AG04450 (cell line): ENCODE results near the gene EFCAB5. TPM values are rescaled to one million over a fixed set of nuclear protein-coding genes. Genes with fewer than 3 reads are reported as not detected.

Experiments
- CTCF ChIA-PET: fragments of 300-600, 350-600 bp; formaldehyde crosslinking; extraction: SDS; loops from one replicate; lab custom pipeline; 2022; ENCODE audit warnings: antibody characterized with exemption, inconsistent platforms; lab: Charles Lee
- POLR2A ChIA-PET: fragments of 350-600 bp; formaldehyde crosslinking; extraction: SDS; loops from one replicate; lab custom pipeline; 2021; ENCODE audit warnings: antibody characterized with exemption, inconsistent platforms; lab: Yijun Ruan, JAX
- DNase-seq: peaks from one replicate; pipeline ENCODE4 v3.0.0-alpha.2; 2011; ENCODE audit warnings: low read depth, low spot score
- H3K27ac ChIP-seq: one replicate; pipeline ENCODE4 v1.5.1; 2012; ENCODE audit warnings: low read depth, low read length, control low read depth
- H3K27me3 ChIP-seq: one replicate; pipeline ENCODE4 v1.6.0; 2012; ENCODE audit warnings: low read length; ENCODE audit not compliant: control insufficient read depth, insufficient read depth
- H3K4me3 ChIP-seq: 2 replicates; pipeline ENCODE4 v1.5.1; 2011; ENCODE audit warnings: mild to moderate bottlenecking, low read depth, low read length, control low read depth
- H3K9me3 ChIP-seq: 2 replicates; pipeline ENCODE4 v1.5.1; 2012; ENCODE audit warnings: low read length; ENCODE audit not compliant: control insufficient read depth, insufficient read depth
- polyA plus RNA-seq: library from polyadenylated mRNA; depleted of rRNA; stranded (reverse); fragments of >200 nt; gene quantifications from 2 replicates; pipeline ENCODE4 v1.2.3, GENCODE V29; 2011; rRNA removed
- small RNA-seq: library from RNA; depleted of rRNA; stranded (forward); fragments of <200 nt; gene quantifications from one replicate; pipeline ENCODE3, GENCODE V24; 2012; ENCODE audit warnings: low read depth; ENCODE audit not compliant: insufficient read length
- TF ChIP-seq, protein P1 (sequence below): IDR thresholded peaks from 2 replicates; pipeline ENCODE4 v1.5.1; 2011; ENCODE audit warnings: low read depth, low read length, control low read depth, inconsistent platforms

EFCAB5 gene
- polyA plus RNA-seq, 1 experiment, result 0.24 TPM

DNA sequence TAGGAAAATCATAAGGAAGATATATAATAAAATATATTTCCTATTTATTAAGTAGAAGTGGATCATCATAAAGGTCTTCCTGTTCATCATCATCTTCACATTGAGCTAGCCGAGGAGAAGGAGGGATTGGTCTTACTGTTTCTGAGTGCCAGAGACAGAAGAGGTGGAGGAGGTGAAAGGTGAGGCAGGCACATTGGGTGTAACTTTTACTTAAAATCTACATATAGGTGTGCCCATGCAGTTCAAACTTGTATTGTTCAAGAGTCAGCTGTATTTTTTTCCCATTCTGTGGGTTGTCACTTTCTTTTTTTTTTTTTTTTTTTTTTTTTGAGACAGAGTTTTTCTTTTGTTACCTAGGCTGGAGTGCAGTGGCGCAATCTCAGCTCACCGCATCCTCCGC, 210.0 kb downstream of the EFCAB5 start:
- H3K27ac ChIP-seq, result no peak overlapping the region
- H3K9me3 ChIP-seq, result no peaks in the 10 kb centered on the region; the same call in 1 of the 2 replicates
- H3K4me3 ChIP-seq, result no peak overlapping the region
- POLR2A ChIA-PET, result no interaction called here
- CTCF ChIA-PET, result interaction anchor here (0.7 to 1.4 kb wide), 3 partner anchors 16 to 325 kb away, joined by 3 read pairs; partner anchors contain the start of gene GOSR1
- TF ChIP-seq, protein P1, sequence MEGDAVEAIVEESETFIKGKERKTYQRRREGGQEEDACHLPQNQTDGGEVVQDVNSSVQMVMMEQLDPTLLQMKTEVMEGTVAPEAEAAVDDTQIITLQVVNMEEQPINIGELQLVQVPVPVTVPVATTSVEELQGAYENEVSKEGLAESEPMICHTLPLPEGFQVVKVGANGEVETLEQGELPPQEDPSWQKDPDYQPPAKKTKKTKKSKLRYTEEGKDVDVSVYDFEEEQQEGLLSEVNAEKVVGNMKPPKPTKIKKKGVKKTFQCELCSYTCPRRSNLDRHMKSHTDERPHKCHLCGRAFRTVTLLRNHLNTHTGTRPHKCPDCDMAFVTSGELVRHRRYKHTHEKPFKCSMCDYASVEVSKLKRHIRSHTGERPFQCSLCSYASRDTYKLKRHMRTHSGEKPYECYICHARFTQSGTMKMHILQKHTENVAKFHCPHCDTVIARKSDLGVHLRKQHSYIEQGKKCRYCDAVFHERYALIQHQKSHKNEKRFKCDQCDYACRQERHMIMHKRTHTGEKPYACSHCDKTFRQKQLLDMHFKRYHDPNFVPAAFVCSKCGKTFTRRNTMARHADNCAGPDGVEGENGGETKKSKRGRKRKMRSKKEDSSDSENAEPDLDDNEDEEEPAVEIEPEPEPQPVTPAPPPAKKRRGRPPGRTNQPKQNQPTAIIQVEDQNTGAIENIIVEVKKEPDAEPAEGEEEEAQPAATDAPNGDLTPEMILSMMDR, result no peak
- no peak for DNase-seq
- no peaks in the 10 kb centered on the region for H3K27me3 ChIP-seq

DNA sequence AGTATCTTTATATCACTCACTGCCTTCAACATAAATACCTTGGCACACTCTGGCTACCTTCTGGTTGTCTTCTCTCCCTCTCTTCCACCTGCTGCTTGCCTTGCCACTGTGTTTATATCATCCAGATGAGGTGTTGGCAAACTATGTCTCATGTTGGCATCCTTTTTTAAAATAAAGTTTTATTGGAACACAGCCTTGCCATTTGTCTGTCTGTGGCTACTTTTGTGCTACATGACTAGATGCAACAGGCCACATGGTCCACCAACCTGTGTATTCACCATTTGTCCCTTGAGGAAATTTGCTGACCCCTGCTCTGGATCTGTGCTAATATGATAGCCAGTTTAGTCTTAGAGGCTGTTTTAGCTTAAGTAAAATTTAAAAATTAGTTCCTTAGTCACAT, 212.0 kb downstream of the EFCAB5 start:
- DNase-seq, result no peak
- H3K4me3 ChIP-seq, result no peak overlapping the region
- ChIA-PET POLR2A (no interaction called here), CTCF (interaction anchor here (0.6 kb wide), 1 partner anchor 808 kb away, joined by 3 read pairs; no protein-coding TSS in a partner anchor)
- H3K27me3 ChIP-seq, result no peaks in the 10 kb centered on the region
- no peak overlapping the region for H3K27ac ChIP-seq
- TF ChIP-seq, protein P1, result no peak
- no peaks in the 10 kb centered on the region for H3K9me3 ChIP-seq

DNA sequence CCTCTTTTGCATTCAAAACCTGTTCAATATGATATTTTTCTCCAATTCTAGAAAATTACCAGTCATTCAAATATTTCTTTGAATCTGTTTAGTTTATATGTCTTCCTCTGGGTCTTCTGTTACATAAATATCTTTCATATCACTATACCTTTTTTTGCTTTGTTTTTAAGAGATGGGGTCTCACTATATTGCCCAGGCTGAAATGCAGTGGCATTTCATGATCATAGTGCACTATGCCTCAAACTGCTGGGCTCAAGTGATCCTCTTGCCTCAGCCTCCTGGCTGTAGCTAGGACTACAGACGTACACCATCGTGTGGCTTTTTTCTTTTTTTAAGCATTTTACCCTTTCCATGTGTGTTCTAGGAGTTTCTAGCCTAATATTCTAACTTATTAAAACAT, 214.0 kb downstream of the EFCAB5 start:
- DNase-seq, result no peak
- Histone ChIP-seq H3K27ac (no peak overlapping the region), H3K4me3 (no peak overlapping the region), H3K27me3 (no peaks in the 10 kb centered on the region), H3K9me3 (peaks cover 3% of the 10 kb centered on the region)
- ChIA-PET POLR2A (no interaction called here), CTCF (no interaction called here)
- TF ChIP-seq, protein P1, result no peak

Small RNA genes within 50 kb of the gene (small RNA-seq; reads per million reads assigned to genes)
- gene AC104984.5, result not detected
- not detected for gene RNY4P13

Other genes with a start within 250 kb of the EFCAB5 start
- gene SSH2, start 11.4 kb upstream of the EFCAB5 start, polyA plus RNA-seq, result 20.9 and 24.1 TPM in 2 replicates
- gene NSRP1, start 175.2 kb downstream of the EFCAB5 start, polyA plus RNA-seq, result 14.8 and 18.6 TPM in 2 replicates